Peyer's patch (tissue), 4 donors: ENCODE measurements around the gene SERTAD3.
"Not testable (repeated sequence)": the region's sequence is repeated elsewhere in the genome, so short reads cannot be mapped to it uniquely, and the experiment has no call there.

Experiments
- CTCF ChIP-seq, 6 experiments: fragments of 450-650 bp in 4 of 6; fragments of 200-600 bp in 2 of 6; sonication (generic) in 1 of 6; IDR thresholded peaks; one replicate each; pipeline ENCODE4 v1.5.1; 2017 to 2019; ENCODE audit warnings: antibody characterized with exemption in 6 of 6, mild to moderate bottlenecking in 3 of 6, moderate library complexity in 1 of 6
- POLR2A ChIP-seq, 2 donors: fragments of 450-650 bp; IDR thresholded peaks; one replicate each; pipeline ENCODE4 v1.5.1; 2017; ENCODE audit warnings: antibody characterized with exemption in 2 of 2, mild to moderate bottlenecking in 2 of 2, moderate library complexity in 2 of 2

- TF ChIP-seq CTCF, POLR2A (IDR thresholded peaks at IDR 0.05): not testable (repeated sequence)
Measured at GRCh38 chr19:40432760-40433159, 11.4 kb downstream of the SERTAD3 start.
